NB4 (cell line): ENCODE data around the gene CLASP1.
"Not testable (repeated sequence)": the region's sequence is repeated elsewhere in the genome, so short reads cannot be mapped to it uniquely, and the experiment has no call there.

Experiments used
- POLR2A ChIP-seq: IDR thresholded peaks from 2 replicates; pipeline ENCODE4 v1.6.1; 2011; ENCODE audit warnings: mild to moderate bottlenecking; ENCODE audit not compliant: insufficient read length; ENCODE audit errors: extremely low read depth
- TF ChIP-seq, protein P1 (sequence below): IDR thresholded peaks from one replicate; pipeline ENCODE4 v1.5.1; 2012; ENCODE audit warnings: low read depth, low read length
- TF ChIP-seq, protein P2 (sequence below): IDR thresholded peaks from 2 replicates; pipeline ENCODE4 v1.6.1; 2011; ENCODE audit warnings: low read depth, low read length

DNA sequence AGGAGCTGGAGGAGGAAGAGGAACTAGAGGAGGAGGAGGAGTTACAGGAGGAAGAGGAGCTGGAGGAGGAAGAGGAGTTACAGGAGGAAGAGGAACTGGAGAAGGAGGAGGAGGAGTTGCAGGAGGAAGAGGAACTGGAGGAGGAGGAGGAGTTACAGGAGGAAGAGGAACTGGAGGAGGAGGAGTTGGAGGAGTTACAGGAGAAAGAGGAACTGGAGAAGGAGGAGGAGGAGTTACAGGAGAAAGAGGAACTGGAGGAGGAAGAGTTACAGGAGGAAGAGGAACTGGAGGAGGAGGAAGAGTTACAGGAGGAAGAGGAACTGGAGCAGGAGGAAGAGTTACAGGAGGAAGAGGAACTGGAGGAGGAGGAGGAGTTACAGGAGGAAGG, 38.8 kb downstream of the CLASP1 start:
- not testable (repeated sequence) for TF ChIP-seq POLR2A
- TF ChIP-seq, protein P1, sequence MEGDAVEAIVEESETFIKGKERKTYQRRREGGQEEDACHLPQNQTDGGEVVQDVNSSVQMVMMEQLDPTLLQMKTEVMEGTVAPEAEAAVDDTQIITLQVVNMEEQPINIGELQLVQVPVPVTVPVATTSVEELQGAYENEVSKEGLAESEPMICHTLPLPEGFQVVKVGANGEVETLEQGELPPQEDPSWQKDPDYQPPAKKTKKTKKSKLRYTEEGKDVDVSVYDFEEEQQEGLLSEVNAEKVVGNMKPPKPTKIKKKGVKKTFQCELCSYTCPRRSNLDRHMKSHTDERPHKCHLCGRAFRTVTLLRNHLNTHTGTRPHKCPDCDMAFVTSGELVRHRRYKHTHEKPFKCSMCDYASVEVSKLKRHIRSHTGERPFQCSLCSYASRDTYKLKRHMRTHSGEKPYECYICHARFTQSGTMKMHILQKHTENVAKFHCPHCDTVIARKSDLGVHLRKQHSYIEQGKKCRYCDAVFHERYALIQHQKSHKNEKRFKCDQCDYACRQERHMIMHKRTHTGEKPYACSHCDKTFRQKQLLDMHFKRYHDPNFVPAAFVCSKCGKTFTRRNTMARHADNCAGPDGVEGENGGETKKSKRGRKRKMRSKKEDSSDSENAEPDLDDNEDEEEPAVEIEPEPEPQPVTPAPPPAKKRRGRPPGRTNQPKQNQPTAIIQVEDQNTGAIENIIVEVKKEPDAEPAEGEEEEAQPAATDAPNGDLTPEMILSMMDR, result not testable (repeated sequence)
- TF ChIP-seq, protein P2, sequence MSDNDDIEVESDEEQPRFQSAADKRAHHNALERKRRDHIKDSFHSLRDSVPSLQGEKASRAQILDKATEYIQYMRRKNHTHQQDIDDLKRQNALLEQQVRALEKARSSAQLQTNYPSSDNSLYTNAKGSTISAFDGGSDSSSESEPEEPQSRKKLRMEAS, result not testable (repeated sequence)
